ENCODE results near the gene ATP10A.
"Not testable (repeated sequence)": the region's sequence is repeated elsewhere in the genome, so short reads cannot be mapped to it uniquely, and the experiment has no call there.

The ATP10A gene

GRCh38 chr15:25665913-25666312 is 197.2 kb downstream of the ATP10A start:
- DNase-seq (ENCODE audit: low read depth in 2 of 2, low spot score in 1 of 2), result no peak

GRCh38 chr15:25664761-25665160 is 198.4 kb downstream of the ATP10A start:
- no peak for DNase-seq (ENCODE audit: low read depth in 2 of 2, low spot score in 1 of 2)

- no peak for DNase-seq (ENCODE audit: low read depth in 2 of 2, low spot score in 1 of 2)
Measured at GRCh38 chr15:25663515-25663914, 199.6 kb downstream of the ATP10A start.

GRCh38 chr15:25661898-25662297 is 201.2 kb downstream of the ATP10A start:
- no peak for DNase-seq (ENCODE audit: low read depth in 2 of 2, low spot score in 1 of 2)

GRCh38 chr15:25659251-25659650 is 203.9 kb downstream of the ATP10A start:
- no peak for DNase-seq (ENCODE audit: low read depth in 2 of 2, low spot score in 1 of 2)

GRCh38 chr15:25658560-25658959 is 204.6 kb downstream of the ATP10A start:
- no peak for DNase-seq (ENCODE audit: low read depth in 2 of 2, low spot score in 1 of 2)

- DNase-seq (ENCODE audit: low read depth in 2 of 2, low spot score in 1 of 2), result no peak
Measured at GRCh38 chr15:25655207-25655948, 207.7 kb downstream of the ATP10A start.

GRCh38 chr15:25653371-25653770 is 209.8 kb downstream of the ATP10A start:
- DNase-seq (ENCODE audit: low read depth in 2 of 2, low spot score in 1 of 2), result no peak

GRCh38 chr15:25652704-25653103 is 210.4 kb downstream of the ATP10A start:
- DNase-seq (ENCODE audit: low read depth in 2 of 2, low spot score in 1 of 2), result no peak

- no peak for DNase-seq (ENCODE audit: low read depth in 2 of 2, low spot score in 1 of 2)
Measured at GRCh38 chr15:25649390-25649789, 213.7 kb downstream of the ATP10A start.

GRCh38 chr15:25643120-25643519 is 220.0 kb downstream of the ATP10A start:
- no peak for DNase-seq (ENCODE audit: low read depth in 2 of 2, low spot score in 1 of 2)

GRCh38 chr15:25641762-25642161 is 221.4 kb downstream of the ATP10A start:
- no peak for DNase-seq (ENCODE audit: low read depth in 2 of 2, low spot score in 1 of 2)

- no peak for DNase-seq (ENCODE audit: low read depth in 2 of 2, low spot score in 1 of 2)
Measured at GRCh38 chr15:25641361-25641760, 221.8 kb downstream of the ATP10A start.

GRCh38 chr15:25640959-25641358 is 222.2 kb downstream of the ATP10A start:
- DNase-seq (ENCODE audit: low read depth in 2 of 2, low spot score in 1 of 2), result not testable (repeated sequence)

- DNase-seq (ENCODE audit: low read depth in 2 of 2, low spot score in 1 of 2), result no peak
Measured at GRCh38 chr15:25640381-25640780, 222.7 kb downstream of the ATP10A start.

GRCh38 chr15:25636486-25636885 is 226.6 kb downstream of the ATP10A start:
- not testable (repeated sequence) for DNase-seq (ENCODE audit: low read depth in 2 of 2, low spot score in 1 of 2)

- no peak for DNase-seq (ENCODE audit: low read depth in 2 of 2, low spot score in 1 of 2)
Measured at GRCh38 chr15:25635191-25635590, 227.9 kb downstream of the ATP10A start.

GRCh38 chr15:25633862-25634261 is 229.3 kb downstream of the ATP10A start:
- no peak for DNase-seq (ENCODE audit: low read depth in 2 of 2, low spot score in 1 of 2)

GRCh38 chr15:25631971-25632370 is 231.2 kb downstream of the ATP10A start:
- DNase-seq (ENCODE audit: low read depth in 2 of 2, low spot score in 1 of 2), result no peak

Data from stimulated activated CD8-positive, alpha-beta memory T cell treated with anti-CD3 and anti-CD28 coated beads, Interleukin-4, amount 100 ng/mL, for 1 hour (primary cell).